ENCODE measurements around the gene IRX6.

The IRX6 gene

DNA sequence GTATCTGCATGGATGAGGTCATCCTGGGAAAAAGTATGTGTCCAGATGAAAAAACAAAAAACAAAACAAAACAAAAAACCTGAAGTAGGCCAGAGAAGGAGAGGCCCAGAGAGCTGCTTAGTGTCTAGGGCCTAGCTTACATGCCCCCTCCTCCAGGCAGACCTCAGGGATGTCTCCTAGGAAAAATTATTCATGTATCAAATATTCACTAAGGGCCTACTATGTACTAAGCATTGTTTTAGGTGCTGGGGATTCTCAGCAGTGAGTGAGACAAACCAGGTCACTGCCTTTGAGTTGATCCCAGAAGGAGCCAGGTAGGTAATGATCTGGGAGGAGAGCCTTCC lies 49.5 kb downstream of the IRX6 start:
- no peak for DNase-seq
- no peaks in the 10 kb centered on the region for H3K36me3 ChIP-seq
- H3K27me3 ChIP-seq, result peaks cover 24% of the 10 kb centered on the region
- peaks cover 4% of the 10 kb centered on the region; the same call in 1 of the 2 replicates for H3K4me1 ChIP-seq
- TF ChIP-seq, protein P1, sequence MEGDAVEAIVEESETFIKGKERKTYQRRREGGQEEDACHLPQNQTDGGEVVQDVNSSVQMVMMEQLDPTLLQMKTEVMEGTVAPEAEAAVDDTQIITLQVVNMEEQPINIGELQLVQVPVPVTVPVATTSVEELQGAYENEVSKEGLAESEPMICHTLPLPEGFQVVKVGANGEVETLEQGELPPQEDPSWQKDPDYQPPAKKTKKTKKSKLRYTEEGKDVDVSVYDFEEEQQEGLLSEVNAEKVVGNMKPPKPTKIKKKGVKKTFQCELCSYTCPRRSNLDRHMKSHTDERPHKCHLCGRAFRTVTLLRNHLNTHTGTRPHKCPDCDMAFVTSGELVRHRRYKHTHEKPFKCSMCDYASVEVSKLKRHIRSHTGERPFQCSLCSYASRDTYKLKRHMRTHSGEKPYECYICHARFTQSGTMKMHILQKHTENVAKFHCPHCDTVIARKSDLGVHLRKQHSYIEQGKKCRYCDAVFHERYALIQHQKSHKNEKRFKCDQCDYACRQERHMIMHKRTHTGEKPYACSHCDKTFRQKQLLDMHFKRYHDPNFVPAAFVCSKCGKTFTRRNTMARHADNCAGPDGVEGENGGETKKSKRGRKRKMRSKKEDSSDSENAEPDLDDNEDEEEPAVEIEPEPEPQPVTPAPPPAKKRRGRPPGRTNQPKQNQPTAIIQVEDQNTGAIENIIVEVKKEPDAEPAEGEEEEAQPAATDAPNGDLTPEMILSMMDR (IDR thresholded peaks at IDR 0.05; ENCODE audit: low read depth, low read length), result no peak
- H3K9me3 ChIP-seq, result no peaks in the 10 kb centered on the region
- H3K4me3 ChIP-seq (ENCODE audit: low read depth, low read length), result no peak overlapping the region

GRCh38 chr16:55376045-55376444 lies 52.0 kb downstream of the IRX6 start:
- DNase-seq, result no peak
- H3K9me3 ChIP-seq, result no peaks in the 10 kb centered on the region
- H3K36me3 ChIP-seq, result no peaks in the 10 kb centered on the region
- H3K4me1 ChIP-seq, result peaks cover 4% of the 10 kb centered on the region; the same call in 1 of the 2 replicates
- no peaks in the 10 kb centered on the region; the same call in none of the 2 replicates for H3K27me3 ChIP-seq
- no peak overlapping the region for H3K4me3 ChIP-seq (ENCODE audit: low read depth, low read length)
- TF ChIP-seq, protein P1 (IDR thresholded peaks at IDR 0.05; ENCODE audit: low read depth, low read length), result no peak

GRCh38 chr16:55376567-55377167 lies 52.7 kb downstream of the IRX6 start:
- H3K9me3 ChIP-seq, result no peaks in the 10 kb centered on the region
- TF ChIP-seq, protein P1 (IDR thresholded peaks at IDR 0.05; ENCODE audit: low read depth, low read length), result no peak
- H3K27me3 ChIP-seq, result no peaks in the 10 kb centered on the region; the same call in none of the 2 replicates
- H3K36me3 ChIP-seq, result no peaks in the 10 kb centered on the region
- H3K4me3 ChIP-seq (ENCODE audit: low read depth, low read length), result no peak overlapping the region
- peaks cover 4% of the 10 kb centered on the region; the same call in 1 of the 2 replicates for H3K4me1 ChIP-seq
- no peak for DNase-seq

- no peak overlapping the region for H3K4me3 ChIP-seq (ENCODE audit: low read depth, low read length)
- TF ChIP-seq, protein P1 (IDR thresholded peaks at IDR 0.05; ENCODE audit: low read depth, low read length), result no peak
- no peak for DNase-seq
- H3K36me3 ChIP-seq, result no peaks in the 10 kb centered on the region
- no peaks in the 10 kb centered on the region; the same call in 1 of the 2 replicates for H3K27me3 ChIP-seq
- H3K9me3 ChIP-seq, result no peaks in the 10 kb centered on the region
- no peaks in the 10 kb centered on the region for H3K4me1 ChIP-seq
Observed at GRCh38 chr16:55377840-55378239, 53.8 kb downstream of the IRX6 start.

- no peak for DNase-seq
- TF ChIP-seq, protein P1 (IDR thresholded peaks at IDR 0.05; ENCODE audit: low read depth, low read length), result no peak
Observed at GRCh38 chr16:55378616-55379015, 54.6 kb downstream of the IRX6 start.

GRCh38 chr16:55379371-55379770 lies 55.4 kb downstream of the IRX6 start:
- DNase-seq, result no peak
- TF ChIP-seq, protein P1 (IDR thresholded peaks at IDR 0.05; ENCODE audit: low read depth, low read length), result no peak
- no peaks in the 10 kb centered on the region for H3K4me1 ChIP-seq

More at GRCh38 chr16:55378616-55379015, 54.6 kb downstream of the IRX6 start:
- Histone ChIP-seq H3K4me3 (ENCODE audit: low read depth, low read length) (no peak overlapping the region), H3K9me3 (no peaks in the 10 kb centered on the region), H3K27me3 (no peaks in the 10 kb centered on the region; the same call in 1 of the 2 replicates), H3K4me1 (no peaks in the 10 kb centered on the region), H3K36me3 (no peaks in the 10 kb centered on the region)

More at GRCh38 chr16:55379371-55379770, 55.4 kb downstream of the IRX6 start:
- H3K4me3 ChIP-seq (ENCODE audit: low read depth, low read length), result no peak overlapping the region
- no peaks in the 10 kb centered on the region for H3K9me3 ChIP-seq
- H3K27me3 ChIP-seq, result no peaks in the 10 kb centered on the region; the same call in 1 of the 2 replicates
- no peaks in the 10 kb centered on the region for H3K36me3 ChIP-seq

All from BE2C (cell line).